Forelimb muscle (tissue), 1 donor: ENCODE data around the gene KIAA0930. TPM values are rescaled to one million over a fixed set of nuclear protein-coding genes. Genes with fewer than 3 reads are reported as not detected.
"Not testable (repeated sequence)": the region's sequence is repeated elsewhere in the genome, so short reads cannot be mapped to it uniquely, and the experiment has no call there.

ENCODE experiments used
- DNase-seq: peaks from one replicate; pipeline ENCODE4 v3.0.0-alpha.2; 2013; ENCODE audit warnings: low read depth
- polyA plus RNA-seq: library from polyadenylated mRNA; unstranded; fragments of 120-200 nt; gene quantifications from one replicate; pipeline ENCODE4 v1.2.1, GENCODE V29; 2013; ENCODE audit not compliant: insufficient read length

The KIAA0930 gene
- polyA plus RNA-seq, 1 donor: 14.2 TPM

DNA sequence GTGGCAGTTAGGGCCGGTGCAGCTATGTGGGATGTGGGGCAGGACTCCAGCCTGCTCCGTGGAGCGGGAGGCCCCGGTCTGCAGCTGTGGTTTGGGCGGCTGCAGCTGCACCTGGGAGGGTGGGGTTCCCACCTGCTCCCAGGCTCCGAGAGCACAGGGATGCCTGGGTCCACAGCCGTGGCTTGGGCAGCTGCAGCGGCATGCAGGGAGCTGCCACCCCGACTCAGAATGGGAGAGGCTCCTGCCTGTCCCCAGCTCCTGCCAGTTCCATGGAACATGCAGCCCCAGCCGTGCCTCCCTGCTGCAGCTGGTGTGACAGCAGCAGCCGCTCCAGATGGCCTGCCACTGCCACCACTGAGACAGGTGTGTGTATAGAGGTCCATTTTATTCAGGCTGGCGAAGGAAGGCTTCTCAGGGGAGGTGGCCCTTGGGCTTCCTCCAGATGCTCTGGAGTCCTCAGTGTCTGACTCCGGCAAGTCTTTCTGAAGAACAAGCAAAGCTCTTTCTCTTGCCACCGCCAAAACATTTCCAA is 22.3 kb upstream of the KIAA0930 start:
- DNase-seq: no peak

DNA sequence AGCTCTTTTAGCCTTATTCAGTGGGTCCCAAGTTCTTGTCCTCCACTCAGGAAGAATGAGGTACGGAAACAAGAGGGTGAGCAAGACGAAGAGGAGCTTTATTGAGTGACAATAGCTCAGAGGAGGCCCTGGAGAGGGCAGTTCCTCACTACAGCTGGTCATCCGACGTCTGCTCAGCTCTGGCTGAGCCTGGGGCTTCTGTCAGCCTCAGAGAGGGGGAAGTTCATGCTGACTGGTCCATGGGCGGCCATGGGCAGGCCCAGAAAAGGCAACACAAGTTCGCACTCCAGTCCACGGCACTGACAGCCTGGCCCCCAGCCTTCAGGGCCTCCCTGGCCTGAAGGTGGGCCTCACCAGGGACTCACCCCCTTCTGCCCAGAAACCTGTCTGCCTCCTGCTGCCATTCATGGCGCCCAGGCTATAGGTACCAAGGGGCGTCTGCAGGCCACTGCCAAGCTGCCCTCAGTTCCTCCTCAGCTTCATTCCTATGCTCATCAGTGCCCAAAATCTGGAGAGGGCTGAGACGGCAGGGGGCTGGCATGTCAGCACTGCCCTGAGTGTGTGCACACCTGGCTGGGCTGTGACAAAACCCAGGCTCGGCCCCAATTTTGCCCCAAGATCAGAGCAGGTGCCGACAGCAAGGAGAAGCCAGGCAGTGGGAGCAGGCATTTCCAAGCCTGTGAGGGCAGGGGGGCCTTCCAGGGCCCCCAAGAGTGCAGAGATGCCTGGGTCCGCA is 21.7 kb upstream of the KIAA0930 start:
- DNase-seq: no peak

DNA sequence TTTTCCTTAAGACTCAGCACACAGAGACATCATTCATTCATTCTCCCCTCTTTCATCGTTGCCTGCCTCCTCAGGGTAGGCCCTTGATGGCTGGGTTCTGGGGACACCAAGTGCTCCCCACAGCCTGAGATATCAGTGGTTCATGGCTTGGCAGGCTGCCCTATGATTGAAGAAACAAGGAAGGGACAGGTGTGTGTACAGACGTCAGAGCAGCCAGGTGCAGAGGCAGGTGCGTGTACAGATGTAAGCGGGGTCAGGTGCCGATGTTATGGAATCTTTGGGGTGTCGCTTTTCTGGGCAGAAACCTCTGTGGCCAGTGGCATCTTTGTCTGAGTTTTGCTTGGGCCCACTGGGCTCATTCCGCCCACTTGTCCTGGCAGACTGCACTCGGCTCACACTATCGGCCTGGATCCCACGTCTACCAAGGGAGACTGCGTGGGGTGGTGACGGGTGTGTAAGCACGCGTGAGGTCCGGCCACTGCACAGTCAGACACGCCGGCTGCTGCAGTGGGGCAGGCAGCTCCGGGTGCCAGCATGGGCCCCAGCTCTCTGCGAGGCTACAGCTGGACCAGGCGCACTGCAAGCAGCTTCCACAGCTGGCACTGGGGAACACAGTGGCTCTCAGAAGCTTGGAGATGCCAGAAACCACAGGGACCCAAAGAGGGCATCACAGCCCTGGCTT is 20.9 kb upstream of the KIAA0930 start:
- no peak for DNase-seq

DNA sequence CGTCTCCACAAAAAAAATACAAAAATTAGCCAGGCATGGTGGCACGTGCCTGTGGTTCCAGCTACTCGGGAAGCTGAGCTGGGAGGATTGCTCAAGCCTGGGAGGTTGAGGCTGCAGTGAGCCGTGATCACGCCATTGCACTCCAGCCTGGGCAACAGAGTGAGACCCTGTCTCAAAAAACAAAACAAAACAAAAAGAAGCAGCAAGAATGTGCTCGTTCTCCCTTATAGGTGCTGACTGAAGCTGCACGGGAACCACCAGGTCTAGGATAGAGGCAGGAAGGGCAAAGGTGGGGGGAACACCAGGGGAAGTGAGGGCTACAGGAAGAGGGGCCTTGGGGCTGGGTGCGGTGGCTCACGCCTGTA is 19.7 kb upstream of the KIAA0930 start:
- DNase-seq: not testable (repeated sequence)

DNA sequence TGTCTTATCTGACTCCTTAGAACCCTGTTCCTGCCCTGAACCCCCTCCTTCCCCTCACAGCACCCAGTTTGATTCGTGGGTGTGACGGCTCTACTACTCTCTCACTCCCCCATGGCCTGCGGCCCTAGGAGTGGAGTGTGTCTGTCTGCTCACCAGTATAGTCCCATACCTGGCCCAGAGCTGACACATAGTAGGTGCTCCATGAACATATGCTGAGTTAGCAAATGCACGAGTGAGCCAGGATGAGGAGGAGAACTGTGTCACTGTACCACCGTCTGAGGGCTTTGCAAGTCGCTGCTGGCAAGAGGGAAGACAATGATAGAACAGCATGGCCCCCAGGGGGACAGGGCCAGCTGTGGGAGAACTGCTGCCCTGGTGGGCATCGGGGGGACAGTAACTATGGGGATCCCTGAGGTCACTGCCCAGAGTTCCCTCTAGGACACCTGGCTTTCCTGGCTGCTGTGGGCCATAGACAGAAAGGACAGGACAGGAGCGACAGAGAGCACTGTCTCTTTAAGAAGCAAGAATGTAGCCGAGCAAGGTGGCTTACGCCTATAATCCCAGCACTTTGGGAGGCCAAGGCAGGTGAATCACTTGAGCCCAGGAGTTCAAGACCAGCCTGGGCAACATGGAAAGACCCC is 19.2 kb upstream of the KIAA0930 start:
- DNase-seq: no peak

DNA sequence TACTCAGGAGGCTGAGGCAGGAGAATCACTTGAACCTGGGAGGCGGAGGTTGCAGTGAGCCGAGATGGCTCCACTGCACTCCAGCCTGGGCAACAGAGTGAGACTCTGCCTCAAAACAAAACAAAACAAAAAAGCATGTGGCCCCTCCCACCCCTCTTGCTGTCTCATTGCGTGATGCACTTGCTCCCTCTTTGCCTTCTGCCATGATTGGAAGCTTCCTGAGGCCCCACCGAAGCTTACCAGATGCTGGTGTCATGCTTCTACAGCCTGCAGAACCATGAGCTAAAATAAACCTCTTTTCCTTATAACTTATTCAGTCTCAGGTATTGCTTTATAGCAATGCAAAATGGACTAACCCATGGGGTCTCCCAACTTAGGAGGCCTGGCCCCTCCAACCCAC is 17.2 kb upstream of the KIAA0930 start:
- DNase-seq: not testable (repeated sequence)

DNA sequence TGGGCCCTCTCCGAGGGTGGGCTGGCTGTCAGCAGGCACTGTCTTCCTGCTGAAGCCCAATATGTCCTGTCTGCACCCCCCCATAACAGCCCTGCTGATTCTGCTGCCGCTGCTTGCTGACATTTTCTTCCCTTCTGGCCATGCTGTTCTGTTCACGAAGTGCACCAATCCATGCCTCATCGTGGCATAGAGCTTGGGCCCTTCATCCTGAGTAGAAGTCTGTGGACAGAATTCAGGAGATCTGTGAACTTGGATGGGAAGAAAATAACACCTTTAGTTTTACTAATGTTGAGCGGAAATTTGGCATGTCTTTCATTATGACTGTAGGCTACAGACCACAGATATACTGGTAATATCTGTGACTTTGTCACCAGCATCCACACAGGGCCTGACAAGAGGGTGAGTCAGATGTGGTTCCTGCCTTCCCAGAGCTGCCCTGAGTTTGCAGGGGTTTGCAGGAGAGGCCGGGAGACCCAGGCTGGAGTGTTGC is 14.1 kb upstream of the KIAA0930 start:
- DNase-seq: no peak

DNA sequence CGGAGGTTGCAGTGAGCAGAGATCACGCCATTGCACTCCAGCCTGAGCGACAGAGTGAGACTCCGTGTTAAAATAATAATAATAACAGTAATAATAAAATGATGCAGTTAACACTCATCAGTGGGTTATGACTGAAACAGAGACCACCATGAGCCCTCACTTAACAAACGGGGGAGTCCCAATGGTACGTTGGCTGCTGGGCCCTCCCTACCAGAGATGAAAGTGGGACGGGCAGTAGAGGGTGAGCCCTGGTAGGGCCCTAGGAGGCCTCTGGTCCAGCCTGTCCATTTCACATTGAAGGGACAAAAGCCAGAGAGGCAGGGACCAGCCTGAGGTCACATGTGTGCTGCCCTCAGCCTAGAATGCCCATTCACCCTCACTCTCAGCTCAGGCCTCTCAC is 13.7 kb upstream of the KIAA0930 start:
- DNase-seq: no peak

DNA sequence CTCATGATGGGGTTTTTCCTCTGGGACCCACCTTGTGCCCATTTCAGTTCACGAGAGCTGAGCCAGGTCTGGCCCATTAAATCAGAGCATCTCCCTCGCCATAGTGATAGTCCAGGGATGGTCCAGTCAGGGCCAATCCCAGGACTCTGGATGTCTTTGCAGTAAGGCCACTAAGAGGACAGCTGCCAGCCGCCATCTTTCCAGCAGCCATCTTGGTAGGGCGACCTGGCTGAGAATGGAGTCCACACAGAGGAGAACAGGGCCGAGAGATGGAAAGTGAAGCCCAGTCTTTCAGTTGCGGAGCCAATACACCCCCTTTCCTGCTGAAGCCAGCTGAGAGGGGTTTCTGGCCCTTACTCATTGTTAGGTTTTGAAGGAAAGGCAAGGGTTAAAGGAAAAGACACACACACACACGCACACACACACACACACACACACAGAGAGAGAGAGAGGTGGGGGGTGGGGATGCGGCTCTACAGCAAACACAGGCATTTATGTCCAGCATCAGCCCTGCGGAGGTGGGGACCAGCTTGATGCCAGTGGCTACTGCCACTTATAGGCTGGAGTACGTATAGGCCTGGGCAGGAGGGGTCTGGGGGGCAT is 12.4 kb upstream of the KIAA0930 start:
- no peak for DNase-seq

DNA sequence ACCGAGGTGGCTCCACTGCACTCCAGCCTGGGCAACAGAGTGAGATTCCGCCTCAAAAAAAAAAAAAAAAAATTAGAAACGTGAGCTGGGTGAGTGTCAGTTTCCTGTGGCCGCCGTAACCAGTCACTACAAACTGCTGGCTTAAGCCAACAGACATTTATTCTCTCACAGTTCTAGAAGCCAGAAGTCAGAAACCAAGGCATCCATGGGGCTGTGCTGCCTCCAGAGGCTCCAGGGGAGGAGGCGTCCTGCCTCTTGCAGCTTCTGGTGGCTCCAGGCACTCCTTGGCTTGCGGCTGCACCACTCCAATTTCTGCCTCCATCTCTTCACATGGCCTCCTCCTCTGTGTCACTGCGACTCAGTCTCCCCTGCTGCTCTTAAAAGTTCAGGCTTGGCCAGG is 11.1 kb upstream of the KIAA0930 start:
- no peak for DNase-seq

DNA sequence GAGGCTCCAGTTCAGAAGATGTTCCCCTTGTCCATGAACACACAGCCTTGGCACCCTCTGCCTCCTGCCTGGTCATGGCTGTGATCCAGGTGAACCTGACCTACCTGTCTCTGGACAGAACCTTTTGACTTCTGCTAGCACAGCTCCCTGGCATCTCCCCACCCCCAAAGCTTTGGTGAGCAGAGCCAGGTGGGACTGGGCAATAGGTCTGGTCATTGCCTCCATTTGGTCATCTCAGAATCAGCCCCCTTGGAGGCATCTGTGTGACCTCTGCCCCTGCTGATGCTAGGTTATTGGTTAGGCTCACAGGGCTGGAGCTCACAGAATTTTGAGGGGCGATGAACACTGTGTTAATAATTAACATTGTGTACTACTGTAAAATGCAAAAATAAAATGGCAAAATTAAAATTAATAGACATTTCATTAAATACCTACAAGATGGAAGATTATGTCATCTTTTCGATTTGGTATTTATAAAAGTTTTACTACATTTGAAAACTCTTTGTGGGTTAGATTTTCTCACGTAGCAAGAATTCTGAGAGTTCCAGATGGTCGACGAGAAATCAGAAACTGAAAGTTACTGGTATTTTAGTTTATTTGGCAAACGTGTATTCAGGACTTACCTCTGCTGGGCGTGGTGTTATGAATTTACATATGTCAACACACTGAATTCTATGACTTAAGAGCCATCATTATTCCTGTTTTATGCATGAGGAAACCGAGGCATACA is 8.3 kb upstream of the KIAA0930 start:
- DNase-seq: no peak

DNA sequence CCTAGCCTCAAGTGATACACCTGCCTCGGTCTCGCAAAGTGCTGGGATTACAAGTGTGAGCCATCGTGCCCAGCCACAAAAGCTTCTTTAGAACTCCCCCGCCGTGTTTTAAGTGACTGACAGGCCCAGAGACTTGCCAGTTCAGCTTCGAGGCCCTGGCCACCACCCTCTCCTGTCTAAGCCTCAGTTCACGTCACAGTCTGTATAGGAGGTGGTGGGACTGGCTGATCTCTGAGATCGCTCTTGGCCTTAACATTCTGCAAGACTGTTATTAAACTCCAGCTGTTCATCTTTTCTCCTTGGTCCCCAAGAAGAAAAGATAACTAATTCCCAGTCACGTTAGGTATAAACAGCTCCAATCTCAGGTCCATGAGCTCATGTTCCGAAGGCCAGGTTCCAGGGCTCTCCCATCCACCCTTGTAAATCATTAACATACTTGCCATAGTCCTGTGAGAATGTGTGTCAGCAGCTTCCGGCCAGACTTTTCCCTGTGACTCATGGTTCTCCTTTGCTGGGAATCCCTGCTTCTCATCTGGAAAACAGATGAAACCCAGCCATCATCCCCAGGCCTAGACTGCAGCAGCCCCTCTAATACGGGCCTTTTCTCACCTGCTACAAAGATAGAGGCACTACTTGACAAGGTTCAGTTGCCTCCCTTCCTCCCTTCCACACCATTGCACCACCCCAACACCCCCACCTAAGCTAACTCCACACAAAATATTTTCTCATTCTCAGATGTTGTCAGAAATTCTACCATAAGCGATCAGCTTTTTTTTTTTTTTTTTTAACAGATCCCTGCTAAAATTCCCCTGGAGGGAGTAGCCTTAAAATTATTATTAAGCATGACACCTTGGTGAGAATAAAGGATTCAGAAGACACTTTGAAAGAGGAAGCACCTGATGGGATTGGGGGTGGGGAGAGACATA is 5.6 kb upstream of the KIAA0930 start:
- no peak for DNase-seq

DNA sequence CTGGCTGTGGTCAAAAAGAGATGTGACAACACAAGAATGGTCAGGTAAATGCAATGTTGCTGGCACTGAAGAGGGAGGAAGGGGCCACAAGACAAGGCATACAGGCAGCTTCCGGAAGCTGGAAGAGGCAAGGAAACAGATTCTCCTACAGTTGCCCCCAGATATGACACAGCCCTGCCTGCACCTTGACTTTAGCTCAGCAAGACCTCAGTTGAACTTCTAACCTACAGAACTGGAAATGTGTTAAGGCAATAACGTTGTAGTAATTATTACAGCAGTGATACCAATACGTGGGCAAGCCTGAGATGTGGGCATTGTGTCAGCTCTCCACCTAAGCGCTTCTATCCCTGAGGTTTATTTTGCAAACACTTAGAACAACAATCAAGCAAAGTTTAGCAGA is 4.2 kb upstream of the KIAA0930 start:
- DNase-seq: no peak

DNA sequence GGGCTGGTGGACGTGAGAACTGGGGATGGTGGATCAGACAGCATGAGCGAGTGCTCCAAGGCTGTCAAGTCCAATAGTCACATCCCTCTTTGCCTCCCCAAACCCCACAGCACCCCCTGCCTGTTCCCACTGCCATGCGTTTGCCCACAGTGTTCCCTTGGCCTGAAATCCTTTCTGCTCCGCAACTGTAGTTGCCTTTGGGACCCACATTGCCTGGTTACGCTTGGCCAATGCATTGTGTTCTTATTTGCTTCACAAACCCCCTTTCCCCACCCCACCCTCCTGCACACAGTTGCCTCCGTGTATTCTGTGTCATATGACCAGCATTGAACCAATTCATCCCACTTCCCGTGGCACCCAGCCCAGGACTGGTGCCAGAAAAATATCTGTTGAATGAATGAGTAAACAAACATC is 2.1 kb upstream of the KIAA0930 start:
- DNase-seq: no peak

DNA sequence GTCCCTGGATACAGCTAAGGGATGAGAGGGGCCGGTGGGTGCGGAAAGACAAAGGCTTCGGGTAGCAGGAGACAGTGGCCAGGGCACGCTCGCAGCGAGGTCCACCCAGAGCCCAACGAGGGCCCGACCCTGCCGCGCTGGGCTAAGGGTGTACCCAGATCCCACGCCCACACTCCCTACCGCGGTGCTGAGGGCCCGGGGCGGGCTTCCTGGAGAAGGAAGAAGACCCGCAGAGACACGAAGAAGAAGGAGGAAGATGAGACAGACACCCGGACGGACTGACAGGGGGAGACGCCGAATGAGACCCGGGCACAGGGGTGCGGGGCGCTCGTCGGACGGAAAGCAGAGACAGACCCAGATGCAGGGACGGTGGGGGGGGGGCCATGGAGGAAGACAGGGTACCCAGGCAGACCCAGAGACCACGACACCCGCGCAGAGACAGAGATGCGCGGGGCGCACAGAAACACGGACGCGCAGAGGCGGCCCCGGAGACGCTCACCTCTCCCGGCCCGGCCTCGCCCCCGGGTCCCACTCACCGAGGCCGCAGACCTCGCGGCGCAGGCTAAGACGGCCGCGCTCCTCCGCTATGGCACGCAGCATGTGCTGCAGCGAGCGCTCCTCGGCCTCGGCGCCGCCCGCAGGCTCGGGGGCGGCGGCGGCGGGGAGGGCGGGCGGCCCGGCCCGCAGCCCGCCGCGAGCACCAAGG is 437 bp downstream of the KIAA0930 start:
- no peak for DNase-seq

DNA sequence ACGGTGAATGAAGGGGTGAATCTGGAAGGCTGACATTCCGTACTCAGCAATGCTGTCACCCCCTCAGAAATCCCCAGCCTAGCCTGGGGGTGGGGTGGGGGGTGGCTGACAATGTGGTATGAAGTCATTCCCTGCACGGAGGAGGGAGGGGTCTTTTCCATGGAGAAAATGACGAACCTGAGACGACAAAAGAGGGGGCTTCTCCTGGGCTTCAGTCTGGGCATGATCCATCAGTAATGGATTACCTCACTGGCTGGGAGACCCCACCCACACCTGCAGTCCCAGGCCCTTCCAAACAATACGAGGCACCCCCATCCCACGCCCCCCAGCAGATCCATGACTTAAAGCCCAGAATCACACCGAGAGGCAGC is 1.0 kb downstream of the KIAA0930 start:
- no peak for DNase-seq

DNA sequence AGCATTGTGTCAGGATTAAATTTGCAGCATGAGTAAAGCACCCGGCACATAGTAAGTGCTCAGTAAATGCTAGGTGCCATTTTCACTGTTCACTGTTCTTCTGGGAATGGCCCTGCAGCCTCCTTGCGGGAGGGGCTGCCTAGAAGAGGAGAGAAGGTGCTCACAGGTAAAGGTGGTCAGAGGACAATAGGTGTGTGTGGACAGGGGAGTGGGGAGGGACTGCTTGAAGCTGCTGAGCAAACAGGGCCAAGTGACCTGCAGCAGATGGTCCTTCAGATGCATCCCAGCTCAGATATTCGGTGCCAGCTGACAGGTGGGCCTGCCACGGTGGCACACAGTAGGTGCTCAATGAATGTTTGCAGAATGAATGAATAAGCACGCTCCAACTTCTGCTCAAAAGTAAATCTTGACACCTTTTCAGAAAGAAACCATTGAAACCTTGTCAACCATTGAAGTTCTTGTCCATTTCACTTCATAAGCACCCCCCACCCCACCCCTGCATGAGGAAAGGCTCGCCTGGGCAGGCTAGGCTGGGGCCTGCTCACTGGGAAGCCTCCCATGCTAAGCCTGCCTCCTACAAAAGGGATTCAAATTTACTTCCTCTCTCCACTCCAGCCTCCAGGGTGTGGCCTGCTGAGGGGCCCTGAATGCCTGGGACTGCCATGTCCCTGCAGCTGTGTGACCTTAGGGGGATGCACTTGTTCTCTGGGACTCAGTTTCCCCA is 1.6 kb downstream of the KIAA0930 start:
- DNase-seq: no peak

DNA sequence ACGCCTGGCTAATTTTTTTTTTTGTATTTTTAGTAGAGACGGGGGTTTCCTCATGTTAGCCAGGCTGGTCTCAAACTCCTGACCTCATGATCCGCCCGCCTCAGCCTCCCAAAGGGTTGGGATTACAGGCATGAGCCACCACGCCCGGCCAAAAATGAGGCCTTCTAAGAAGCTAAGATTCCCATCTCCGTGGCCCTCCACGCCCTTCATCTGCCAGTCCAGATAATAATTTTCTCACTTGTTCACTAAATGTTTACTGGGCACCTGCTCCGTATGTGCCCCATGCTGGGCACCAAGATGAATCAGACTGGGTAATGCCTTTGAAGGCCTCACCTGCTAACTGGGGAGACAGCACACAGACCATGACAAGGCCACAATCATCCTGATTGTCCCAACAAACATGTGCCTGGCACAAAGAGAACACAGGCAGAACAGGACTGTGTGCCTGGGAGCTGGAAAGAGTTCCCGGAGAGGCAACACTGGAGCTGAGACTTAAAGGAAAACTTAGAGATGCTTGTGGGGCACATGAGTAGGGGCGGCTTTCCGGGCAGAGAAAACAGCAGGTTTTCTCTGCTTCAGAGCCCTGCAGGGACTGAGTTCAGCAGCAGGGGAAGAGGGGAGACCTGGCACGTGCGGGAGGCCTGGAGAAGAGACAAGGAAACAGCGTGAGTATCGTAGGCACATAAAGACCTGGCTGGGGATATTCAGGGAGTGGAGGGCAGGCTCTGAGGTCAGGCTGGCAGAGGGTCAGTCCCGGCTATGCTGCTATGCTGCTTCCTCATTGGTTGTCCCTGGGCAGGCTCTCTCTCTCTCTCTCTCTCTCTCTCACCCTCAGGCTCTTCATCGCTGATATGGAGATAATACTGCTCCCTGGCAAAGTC is 2.4 kb downstream of the KIAA0930 start:
- no peak for DNase-seq
